ENCODE measurements around the gene MPP2. TPM values are rescaled to one million over a fixed set of nuclear protein-coding genes. Genes with fewer than 3 reads are reported as not detected.

Gene MPP2
- total RNA-seq, 3 donors from 2014 or later (not counting 1 experiment from before 2014, with no cell fraction given), result 0.75 to 2.0 (median 0.85) TPM

GRCh38 chr17:43890240-43890639 lies 17.1 kb downstream of the MPP2 start:
- no peak overlapping the region for H3K27ac Mint-ChIP-seq
- H3K4me3 Mint-ChIP-seq, result no peak overlapping the region
- no peaks in the 10 kb centered on the region for H3K4me1 Mint-ChIP-seq
- no peak overlapping the region for H3K27ac ChIP-seq (ENCODE audit: low read length)
- no peaks in the 10 kb centered on the region for H3K36me3 ChIP-seq (ENCODE audit: control insufficient read depth, insufficient read depth, low read length)
- no peaks in the 10 kb centered on the region for H3K4me1 ChIP-seq (ENCODE audit: control insufficient read depth, insufficient read depth, low read length)
- peaks cover 4 to 8% of the 10 kb centered on the region in 2 donors for H3K27me3 Mint-ChIP-seq (ENCODE audit: low read depth in 2 of 2)
- H3K9me3 ChIP-seq (ENCODE audit: control insufficient read depth, insufficient read depth, low read length), result no peaks in the 10 kb centered on the region
- no peaks in the 10 kb centered on the region for H3K27me3 ChIP-seq (ENCODE audit: control insufficient read depth, insufficient read depth, low read length)
- no peaks in the 10 kb centered on the region for H3K36me3 Mint-ChIP-seq
- H3K9me3 Mint-ChIP-seq, result no peaks in the 10 kb centered on the region
- H3K4me3 ChIP-seq (ENCODE audit: low read length), result no peak overlapping the region
- ATAC-seq, result no peak
- WGBS (ENCODE audit: insufficient coverage), result no CpG with 5 or more reads among the region's 1 CpG
- TF ChIP-seq CTCF (IDR thresholded peaks at IDR 0.05), result no peak
- no peak for DNase-seq
- intact Hi-C loops (cut with micrococcal nuclease), result no loop called here

GRCh38 chr17:43888548-43888947 lies 18.8 kb downstream of the MPP2 start:
- no peaks in the 10 kb centered on the region for H3K9me3 Mint-ChIP-seq
- H3K27ac ChIP-seq (ENCODE audit: low read length), result no peak overlapping the region
- ATAC-seq, result no peak
- no peak overlapping the region for H3K4me3 Mint-ChIP-seq
- TF ChIP-seq CTCF (IDR thresholded peaks at IDR 0.05), result no peak
- DNase-seq, result no peak
- H3K36me3 Mint-ChIP-seq, result no peaks in the 10 kb centered on the region
- no peaks in the 10 kb centered on the region for H3K36me3 ChIP-seq (ENCODE audit: control insufficient read depth, insufficient read depth, low read length)
- peaks cover 8 to 11% of the 10 kb centered on the region in 2 donors for H3K27me3 Mint-ChIP-seq (ENCODE audit: low read depth in 2 of 2)
- H3K9me3 ChIP-seq (ENCODE audit: control insufficient read depth, insufficient read depth, low read length), result no peaks in the 10 kb centered on the region
- no peak overlapping the region for H3K4me3 ChIP-seq (ENCODE audit: low read length)
- no peaks in the 10 kb centered on the region for H3K4me1 ChIP-seq (ENCODE audit: control insufficient read depth, insufficient read depth, low read length)
- peaks cover 2% of the 10 kb centered on the region for H3K27me3 ChIP-seq (ENCODE audit: control insufficient read depth, insufficient read depth, low read length)
- intact Hi-C loops (cut with micrococcal nuclease), result no loop called here
- 82% methylated on average over 4 of the region's 4 CpGs for WGBS (ENCODE audit: insufficient coverage)
- no peaks in the 10 kb centered on the region for H3K4me1 Mint-ChIP-seq
- H3K27ac Mint-ChIP-seq, result no peak overlapping the region

- H3K9me3 Mint-ChIP-seq, result no peaks in the 10 kb centered on the region
- no peak overlapping the region for H3K4me3 Mint-ChIP-seq
- no peak for ATAC-seq
- TF ChIP-seq CTCF (IDR thresholded peaks at IDR 0.05), result no peak
- peaks cover 8 to 15% of the 10 kb centered on the region in 2 donors for H3K27me3 Mint-ChIP-seq (ENCODE audit: low read depth in 2 of 2)
- DNase-seq, result no peak
- H3K27ac Mint-ChIP-seq, result no peak overlapping the region
- Histone ChIP-seq H3K27me3 (ENCODE audit: control insufficient read depth, insufficient read depth, low read length) (peaks cover 2% of the 10 kb centered on the region), H3K9me3 (ENCODE audit: control insufficient read depth, insufficient read depth, low read length) (no peaks in the 10 kb centered on the region), H3K36me3 (ENCODE audit: control insufficient read depth, insufficient read depth, low read length) (no peaks in the 10 kb centered on the region), H3K27ac (ENCODE audit: low read length) (no peak overlapping the region), H3K4me1 (ENCODE audit: control insufficient read depth, insufficient read depth, low read length) (peaks cover 4% of the 10 kb centered on the region), H3K4me3 (ENCODE audit: low read length) (no peak overlapping the region)
- intact Hi-C loops (cut with micrococcal nuclease), result no loop called here
- 90% methylated on average over 14 of the region's 14 CpGs for WGBS (ENCODE audit: insufficient coverage)
- H3K36me3 Mint-ChIP-seq, result no peaks in the 10 kb centered on the region
- H3K4me1 Mint-ChIP-seq, result peaks cover 0 to 5% of the 10 kb centered on the region in 2 donors
Observed at GRCh38 chr17:43882761-43883415, 24.4 kb downstream of the MPP2 start.

Data from natural killer cell (primary cell).